Aorta (tissue), 5 donors: ENCODE results near the gene DRAP1. TPM values are rescaled to one million over a fixed set of nuclear protein-coding genes. Genes with fewer than 3 reads are reported as not detected.
A peak's percentile ranks its signal among the peaks of the same experiment; 100 is the strongest.

Experiments
- ATAC-seq: fragments of 200-7000 bp; cut with Tn5 transposase; one replicate; pipeline ENCODE4 v1.9.1; 2022; ENCODE audit warnings: moderate library complexity; ENCODE audit not compliant: low FRiP score
- DNase-seq, 2 donors: peaks; one replicate each; pipeline ENCODE4 v3.0.0-alpha.2; 2020
- H3K27ac ChIP-seq, 2 donors: one replicate each; pipeline ENCODE4 v1.5.1; 2013; ENCODE audit warnings: low read length in 2 of 2, mild to moderate bottlenecking in 2 of 2, moderate library complexity in 2 of 2, control low read depth in 1 of 2, inconsistent platforms in 1 of 2, low read depth in 1 of 2
- H3K27me3 ChIP-seq, 2 donors: one replicate each; pipeline ENCODE4 v1.6.1; 2013; ENCODE audit warnings: control low read depth in 1 of 2, low read length in 1 of 2, mild to moderate bottlenecking in 1 of 2, moderate library complexity in 1 of 2; ENCODE audit not compliant: insufficient read depth in 2 of 2, control insufficient read depth in 1 of 2
- H3K36me3 ChIP-seq, 2 donors: one replicate each; pipeline ENCODE4 v1.6.1; 2013; ENCODE audit warnings: control low read depth in 1 of 2, low read length in 1 of 2, mild to moderate bottlenecking in 1 of 2; ENCODE audit not compliant: insufficient read depth in 2 of 2, control insufficient read depth in 1 of 2
- H3K4me1 ChIP-seq, 2 donors: one replicate each; pipeline ENCODE4 v1.6.1; 2013; ENCODE audit warnings: low read length in 2 of 2, control low read depth in 1 of 2, mild to moderate bottlenecking in 1 of 2, moderate library complexity in 1 of 2; ENCODE audit not compliant: insufficient read depth in 2 of 2, control insufficient read depth in 1 of 2
- H3K4me3 ChIP-seq, 2 donors: one replicate each; pipeline ENCODE4 v1.5.1; 2013; ENCODE audit warnings: low read length in 2 of 2, control low read depth in 1 of 2, mild to moderate bottlenecking in 1 of 2
- H3K9me3 ChIP-seq: one replicate; pipeline ENCODE4 v1.6.1; 2013; ENCODE audit warnings: mild to moderate bottlenecking, low read length; ENCODE audit not compliant: control insufficient read depth
- WGBS, 2 donors: extraction: QIAGEN DNeasy Blood & Tissue Kit; methylation state at CpG; one replicate each; pipeline ENCODE4 v1.1.7; 2013; 5-methylcytosine and 5-hydroxymethylcytosine counted together
- intact Hi-C, 2 donors: fragments of 100-400 bp; cut with DNase I; formaldehyde crosslinking; loops; one replicate each; pipeline versions ENCODE4 v1.14.2 to v1.15.0; 2022
- polyA plus RNA-seq, 2 donors: library from polyadenylated mRNA; stranded (reverse); fragments of 200-250 nt; gene quantifications; one replicate each; pipeline ENCODE4 v1.2.3, GENCODE V29; 2013
- total RNA-seq, 2 donors: library from RNA; stranded (reverse); fragmentation: NEBNext Ultra II Directional; extraction: Animal tissue kit (Norgen Biotek cat#: 25700); gene quantifications; one replicate each; pipeline ENCODE4 v1.2.1, GENCODE V29; 2021
- donor health status: healthy with polysubstance abuse.
- donor health status: Bipolar disorder and iron deficiency.
- donor health status: DM: no; HTN: no; CAD: no.
- donor health status: DM: no; HTN: no; CAD: no.
- donor health status: DM: yes; HTN: yes; CAD: no.

The DRAP1 gene
- total and polyA plus RNA-seq, 4 donors, result 65.9 to 122 (median 87.6) TPM

DNA sequence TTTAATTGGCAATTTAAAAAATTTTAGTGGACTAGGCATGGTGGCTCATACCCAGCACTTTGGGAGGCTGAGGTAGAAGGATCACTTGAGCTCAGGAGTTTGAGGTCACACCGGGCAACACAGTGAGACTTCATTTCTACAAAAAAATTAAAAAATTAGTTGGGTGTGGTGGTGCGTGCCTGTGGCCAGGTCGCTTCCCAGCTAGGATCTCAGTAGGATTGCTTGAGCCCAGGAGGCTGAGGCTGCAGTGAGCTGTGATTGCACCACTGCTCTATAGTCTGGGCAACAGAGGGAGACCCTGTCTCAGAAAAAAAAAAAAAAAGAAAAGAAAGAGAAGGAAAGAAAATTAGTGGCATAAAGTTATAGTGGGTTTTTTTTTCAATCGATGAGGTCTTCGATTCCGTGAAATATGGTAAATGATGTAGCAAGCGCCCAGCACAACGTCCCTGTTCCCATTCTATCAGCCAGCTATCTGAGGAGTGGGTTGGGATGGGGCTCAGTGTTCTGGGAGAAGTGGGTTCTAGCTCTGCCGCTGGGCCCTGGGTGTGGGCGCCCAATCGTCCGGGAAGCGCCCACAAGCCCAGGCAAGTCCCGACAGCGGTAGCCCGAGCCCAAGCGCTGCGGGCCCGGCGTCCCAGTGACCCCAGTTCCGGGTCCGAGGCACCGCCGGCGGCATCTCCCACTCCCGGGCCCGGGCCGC, 20.4 kb upstream of the DRAP1 start:
- H3K36me3 ChIP-seq, result no peaks in the 10 kb centered on the region
- H3K9me3 ChIP-seq, result no peaks in the 10 kb centered on the region
- WGBS, 2 donors, result 27 to 30% methylated on average over 26 to 28 of the region's 28 CpGs
- ATAC-seq (no peak), DNase-seq (no peak)
- H3K27me3 ChIP-seq, result no peaks in the 10 kb centered on the region
- intact Hi-C loops, result no loop called here
- H3K4me1 ChIP-seq, result no peaks in the 10 kb centered on the region
- no peak overlapping the region for H3K4me3 ChIP-seq
- peak overlapping the region in 1 of 2 donors; percentile 14 for H3K27ac ChIP-seq

GRCh38 chr11:65899356-65900124, 19.7 kb upstream of the DRAP1 start:
- DNase-seq (peak; percentile 81 to 96), ATAC-seq (peak; percentile 81)
- H3K36me3 ChIP-seq, result no peaks in the 10 kb centered on the region
- H3K4me3 ChIP-seq, result peak overlapping the region; percentile 24 to 60
- peak overlapping the region in 1 of 2 donors; percentile 43 for H3K27ac ChIP-seq
- intact Hi-C loops, result no loop called here
- H3K9me3 ChIP-seq, result no peaks in the 10 kb centered on the region
- 1 to 2% methylated on average over 60 to 78 of the region's 78 CpGs for WGBS, 2 donors
- H3K4me1 ChIP-seq, result no peaks in the 10 kb centered on the region
- H3K27me3 ChIP-seq, result no peaks in the 10 kb centered on the region

- DNase-seq (peak; percentile 92 to 98), ATAC-seq (peak; percentile 89)
- H3K4me3 ChIP-seq, result peak within 1 kb of the TSS; percentile 24 to 60
- peak within 1 kb of the TSS in 1 of 2 donors; percentile 43 for H3K27ac ChIP-seq
- no peaks in the 10 kb centered on the region for H3K27me3 ChIP-seq
- no peaks in the 10 kb centered on the region for H3K4me1 ChIP-seq
- intact Hi-C loops, result no loop called here
- 2% methylated on average over 73 to 80 of the region's 80 CpGs for WGBS, 2 donors
- H3K9me3 ChIP-seq, result no peaks in the 10 kb centered on the region
- no peaks in the 10 kb centered on the region for H3K36me3 ChIP-seq
Observed at GRCh38 chr11:65900125-65900898, 18.9 kb upstream of the DRAP1 start, which contains the start of gene FOSL1. TSS of gene FOSL1 (minus strand) at chr11:65900388. CDS start at chr11:65900339, 49 bp downstream.

GRCh38 chr11:65900899-65901180, 18.4 kb upstream of the DRAP1 start:
- H3K27me3 ChIP-seq, result no peaks in the 10 kb centered on the region
- no peaks in the 10 kb centered on the region for H3K4me1 ChIP-seq
- H3K27ac ChIP-seq, result peak overlapping the region in 1 of 2 donors; percentile 30
- whole genome bisulfite sequencing, 2 donors, result 73 to 74% methylated on average over 11 of the region's 11 CpGs
- H3K9me3 ChIP-seq, result no peaks in the 10 kb centered on the region
- ATAC-seq (no peak), DNase-seq (no peak)
- H3K36me3 ChIP-seq, result no peaks in the 10 kb centered on the region
- intact Hi-C loops, result no loop called here
- H3K4me3 ChIP-seq, result no peak overlapping the region

GRCh38 chr11:65903068-65903481, 16.2 kb upstream of the DRAP1 start:
- ATAC-seq, result no peak
- no peaks in the 10 kb centered on the region for H3K9me3 ChIP-seq
- no peaks in the 10 kb centered on the region for H3K27me3 ChIP-seq
- WGBS, 2 donors, result 19 to 24% methylated on average over 5 of the region's 5 CpGs
- intact Hi-C loops, result no loop called here
- H3K4me1 ChIP-seq, result no peaks in the 10 kb centered on the region
- H3K36me3 ChIP-seq, result no peaks in the 10 kb centered on the region
- no peak for DNase-seq
- H3K4me3 ChIP-seq, result no peak overlapping the region
- H3K27ac ChIP-seq, result peak overlapping the region in 1 of 2 donors; percentile 42

DNA sequence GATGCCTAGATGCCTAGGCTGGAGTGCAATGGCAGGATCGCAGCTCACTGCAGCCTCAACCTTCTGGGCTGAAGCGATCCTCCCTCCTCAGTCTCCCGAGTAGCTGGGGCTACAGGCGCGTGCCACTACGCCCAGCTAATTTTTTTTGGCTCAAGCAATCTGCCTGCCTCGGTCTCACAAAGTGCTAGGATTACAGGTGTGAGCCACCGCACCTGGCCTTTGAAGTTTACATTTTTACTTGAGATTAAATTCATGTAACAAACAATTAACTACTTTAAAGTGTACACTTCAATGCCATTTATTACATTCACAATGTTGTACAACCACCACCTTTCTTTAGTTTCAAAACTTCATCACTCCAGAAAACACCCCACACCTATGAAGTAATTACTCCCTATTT, 15.5 kb upstream of the DRAP1 start:
- Histone ChIP-seq H3K4me3 (no peak overlapping the region), H3K27ac (no peak overlapping the region), H3K27me3 (no peaks in the 10 kb centered on the region), H3K36me3 (no peaks in the 10 kb centered on the region), H3K4me1 (no peaks in the 10 kb centered on the region), H3K9me3 (no peaks in the 10 kb centered on the region)
- 85 to 87% methylated on average over 8 of the region's 8 CpGs for WGBS, 2 donors
- ATAC-seq (no peak), DNase-seq (no peak)
- intact Hi-C loops, result no loop called here

DNA sequence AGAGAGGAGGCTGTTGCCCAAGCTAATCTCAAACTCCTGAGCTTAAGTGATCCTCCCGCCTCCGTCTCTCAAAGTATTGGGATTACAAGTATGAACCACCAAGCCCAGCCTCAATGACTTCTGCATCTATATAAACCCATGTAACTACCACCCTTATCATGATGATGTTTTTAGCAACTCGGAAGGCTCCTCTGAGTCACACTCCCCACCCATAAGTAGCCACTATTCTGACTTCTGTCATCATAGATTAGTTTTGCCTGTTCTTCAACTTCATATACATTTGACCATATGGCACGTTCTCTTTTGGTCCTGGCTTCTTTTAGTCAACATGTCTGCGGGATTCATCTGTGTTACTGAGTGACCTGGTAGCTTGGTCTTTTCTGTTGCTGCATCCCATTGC, 12.6 kb upstream of the DRAP1 start:
- no peaks in the 10 kb centered on the region for H3K9me3 ChIP-seq
- 80 to 83% methylated on average over 5 of the region's 5 CpGs for WGBS, 2 donors
- H3K4me1 ChIP-seq, result no peaks in the 10 kb centered on the region
- H3K27me3 ChIP-seq, result no peaks in the 10 kb centered on the region
- no peak overlapping the region for H3K4me3 ChIP-seq
- intact Hi-C loops, result no loop called here
- no peaks in the 10 kb centered on the region for H3K36me3 ChIP-seq
- no peak overlapping the region for H3K27ac ChIP-seq
- ATAC-seq (no peak), DNase-seq (no peak)

- DNase-seq (no peak), ATAC-seq (no peak)
- WGBS, 2 donors, result 86 to 91% methylated on average over 6 of the region's 6 CpGs
- no peak overlapping the region for H3K4me3 ChIP-seq
- intact Hi-C loops, result no loop called here
- H3K4me1 ChIP-seq, result no peaks in the 10 kb centered on the region
- H3K9me3 ChIP-seq, result no peaks in the 10 kb centered on the region
- no peaks in the 10 kb centered on the region for H3K27me3 ChIP-seq
- no peaks in the 10 kb centered on the region for H3K36me3 ChIP-seq
- H3K27ac ChIP-seq, result no peak overlapping the region
Observed at GRCh38 chr11:65907878-65908277, 11.3 kb upstream of the DRAP1 start.
